Measurements from ENCODE around the gene GPR62. TPM values are rescaled to one million over a fixed set of nuclear protein-coding genes. Genes with fewer than 3 reads are reported as not detected.

Gene GPR62
- total RNA-seq, 1 experiment from 2014 or later: not detected

DNA sequence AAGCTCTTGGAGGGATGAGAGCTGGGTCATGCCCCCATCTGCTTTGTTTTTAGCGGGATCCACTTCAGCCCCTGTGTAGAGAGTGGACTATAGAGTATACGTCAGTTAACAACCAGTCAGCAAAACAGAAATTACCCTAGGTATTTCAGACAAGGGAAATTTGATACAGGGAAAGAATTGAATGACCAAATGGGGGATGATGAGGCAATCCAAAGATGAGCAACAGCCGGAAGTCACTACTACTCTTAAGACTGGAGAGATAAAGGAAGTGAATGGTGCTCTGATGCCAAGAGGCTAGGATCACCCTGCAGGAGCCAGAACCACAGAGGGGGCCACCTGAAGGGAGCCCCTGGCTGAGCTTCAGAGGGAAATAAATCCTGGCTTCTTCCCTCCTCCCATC, 1.7 kb upstream of the GPR62 start:
- Mint-ChIP-seq H3K27me3 (ENCODE audit: insufficient read depth, unreplicated experiment) (no peaks in the 10 kb centered on the region), H3K27ac (ENCODE audit: low read depth, unreplicated experiment) (peak overlapping the region; percentile 5), H3K36me3 (ENCODE audit: insufficient read depth, unreplicated experiment) (no peaks in the 10 kb centered on the region), H3K4me1 (ENCODE audit: insufficient read depth, unreplicated experiment) (peaks cover 14% of the 10 kb centered on the region), H3K9me3 (ENCODE audit: unreplicated experiment) (no peaks in the 10 kb centered on the region), H3K4me3 (ENCODE audit: unreplicated experiment) (no peak overlapping the region)
- POLR2A ChIA-PET: no interaction called here
- intact Hi-C loops (cut with micrococcal nuclease): no loop called here
- CTCF ChIA-PET: interaction anchor here (0.6 to 2.3 kb wide), 3 partner anchors 11 to 19 kb away, joined by 3 to 13 read pairs (median 4); partner anchors contain the start of genes PARP3 and RRP9
- no TSS peak for BruUV-seq (replicated peaks)
- DNase-seq (ENCODE audit: unreplicated experiment): peak; percentile 78
- no peak for TF ChIP-seq CTCF (IDR thresholded peaks at IDR 0.05; ENCODE audit: unreplicated experiment)

- Mint-ChIP-seq H3K4me1 (ENCODE audit: insufficient read depth, unreplicated experiment) (peaks cover 14% of the 10 kb centered on the region), H3K27ac (ENCODE audit: low read depth, unreplicated experiment) (no peak overlapping the region), H3K27me3 (ENCODE audit: insufficient read depth, unreplicated experiment) (no peaks in the 10 kb centered on the region), H3K36me3 (ENCODE audit: insufficient read depth, unreplicated experiment) (no peaks in the 10 kb centered on the region), H3K4me3 (ENCODE audit: unreplicated experiment) (no peak overlapping the region), H3K9me3 (ENCODE audit: unreplicated experiment) (no peaks in the 10 kb centered on the region)
- no TSS peak for BruUV-seq (replicated peaks)
- CTCF ChIA-PET: interaction anchor here (0.6 to 2.3 kb wide), 2 partner anchors 12 to 418 kb away, joined by 3 to 13 read pairs; partner anchors contain the start of genes PARP3 and RRP9
- TF ChIP-seq CTCF (IDR thresholded peaks at IDR 0.05; ENCODE audit: unreplicated experiment): no peak
- POLR2A ChIA-PET: interaction anchor here (1.2 kb wide), 1 partner anchor 42 kb away, joined by 4 read pairs; the partner anchor contains the start of gene RPL29
- no peak for DNase-seq (ENCODE audit: unreplicated experiment)
- intact Hi-C loops (cut with micrococcal nuclease): no loop called here
These were observed 1.1 kb upstream of the GPR62 start for GRCh38 chr3:51954105-51954504.

GRCh38 chr3:51954713-51955112, 468 bp upstream of the GPR62 start:
- no peak for TF ChIP-seq CTCF (IDR thresholded peaks at IDR 0.05; ENCODE audit: unreplicated experiment)
- ChIA-PET POLR2A (interaction anchor here (0.7 to 1.2 kb wide), 2 partner anchors 41 to 435 kb away, joined by 3 to 4 read pairs; partner anchors contain the start of gene RPL29), CTCF (interaction anchor here (0.5 to 2.3 kb wide), 3 partner anchors 12 to 658 kb away, joined by 3 to 13 read pairs (median 4); partner anchors contain the start of genes PARP3 and RRP9)
- no peaks in the 10 kb centered on the region for H3K9me3 Mint-ChIP-seq (ENCODE audit: unreplicated experiment)
- no peak for DNase-seq (ENCODE audit: unreplicated experiment)
- H3K36me3 Mint-ChIP-seq (ENCODE audit: insufficient read depth, unreplicated experiment): no peaks in the 10 kb centered on the region
- H3K4me3 Mint-ChIP-seq (ENCODE audit: unreplicated experiment): no peak overlapping the region
- intact Hi-C loops (cut with micrococcal nuclease): no loop called here
- peaks cover 14% of the 10 kb centered on the region for H3K4me1 Mint-ChIP-seq (ENCODE audit: insufficient read depth, unreplicated experiment)
- H3K27me3 Mint-ChIP-seq (ENCODE audit: insufficient read depth, unreplicated experiment): no peaks in the 10 kb centered on the region
- no TSS peak for BruUV-seq (replicated peaks)
- H3K27ac Mint-ChIP-seq (ENCODE audit: low read depth, unreplicated experiment): no peak overlapping the region

GRCh38 chr3:51955893-51956770, 951 bp downstream of the GPR62 start:
- Mint-ChIP-seq H3K4me1 (ENCODE audit: insufficient read depth, unreplicated experiment) (peaks cover 14% of the 10 kb centered on the region), H3K9me3 (ENCODE audit: unreplicated experiment) (no peaks in the 10 kb centered on the region), H3K27me3 (ENCODE audit: insufficient read depth, unreplicated experiment) (no peaks in the 10 kb centered on the region), H3K4me3 (ENCODE audit: unreplicated experiment) (no peak overlapping the region), H3K36me3 (ENCODE audit: insufficient read depth, unreplicated experiment) (no peaks in the 10 kb centered on the region), H3K27ac (ENCODE audit: low read depth, unreplicated experiment) (no peak overlapping the region)
- no peak for TF ChIP-seq CTCF (IDR thresholded peaks at IDR 0.05; ENCODE audit: unreplicated experiment)
- no TSS peak for BruUV-seq (replicated peaks)
- ChIA-PET POLR2A (interaction anchor here (0.5 kb wide), 1 partner anchor 660 kb away, joined by 5 read pairs; no protein-coding TSS in a partner anchor), CTCF (no interaction called here)
- no peak for DNase-seq (ENCODE audit: unreplicated experiment)
- intact Hi-C loops (cut with micrococcal nuclease): no loop called here

Measured in MCF 10A (cell line).